Nephron (organoid): Measurements from ENCODE around the gene LRBA.
A peak's percentile ranks its signal among the peaks of the same experiment; 100 is the strongest.

Source experiments
- H3K27ac Mint-ChIP-seq, 3 experiments: 2 replicates each; pipeline ENCODE4 v1.8.0; 2020; ENCODE audit warnings: mixed read lengths in 3 of 3, mild to moderate bottlenecking in 2 of 3, moderate library complexity in 1 of 3
- H3K27me3 Mint-ChIP-seq: 2 replicates; pipeline ENCODE4 v1.8.0; 2021; ENCODE audit warnings: low read depth, mild to moderate bottlenecking, moderate library complexity, mixed read lengths
- H3K36me3 Mint-ChIP-seq: 2 replicates; pipeline ENCODE4 v1.8.0; 2020; ENCODE audit warnings: low read depth, mixed read lengths
- H3K4me1 Mint-ChIP-seq: 2 replicates; pipeline ENCODE4 v1.8.0; 2020; ENCODE audit warnings: mixed read lengths
- H3K4me3 Mint-ChIP-seq, 3 experiments: 2 replicates each; pipeline ENCODE4 v1.8.0; 2020; ENCODE audit warnings: mild to moderate bottlenecking in 3 of 3, mixed read lengths in 3 of 3, moderate library complexity in 2 of 3
- H3K9me3 Mint-ChIP-seq: 2 replicates; pipeline ENCODE4 v1.8.0; 2020; ENCODE audit warnings: mixed read lengths
- TF ChIP-seq, protein P1 (sequence below), 3 experiments: fragments of 200-600 bp; sonication (generic); IDR thresholded peaks; one replicate each; pipeline ENCODE4 v1.5.0; 2021; ENCODE audit warnings: antibody characterized with exemption in 3 of 3; ENCODE audit not compliant: unreplicated experiment in 3 of 3

Gene LRBA

DNA sequence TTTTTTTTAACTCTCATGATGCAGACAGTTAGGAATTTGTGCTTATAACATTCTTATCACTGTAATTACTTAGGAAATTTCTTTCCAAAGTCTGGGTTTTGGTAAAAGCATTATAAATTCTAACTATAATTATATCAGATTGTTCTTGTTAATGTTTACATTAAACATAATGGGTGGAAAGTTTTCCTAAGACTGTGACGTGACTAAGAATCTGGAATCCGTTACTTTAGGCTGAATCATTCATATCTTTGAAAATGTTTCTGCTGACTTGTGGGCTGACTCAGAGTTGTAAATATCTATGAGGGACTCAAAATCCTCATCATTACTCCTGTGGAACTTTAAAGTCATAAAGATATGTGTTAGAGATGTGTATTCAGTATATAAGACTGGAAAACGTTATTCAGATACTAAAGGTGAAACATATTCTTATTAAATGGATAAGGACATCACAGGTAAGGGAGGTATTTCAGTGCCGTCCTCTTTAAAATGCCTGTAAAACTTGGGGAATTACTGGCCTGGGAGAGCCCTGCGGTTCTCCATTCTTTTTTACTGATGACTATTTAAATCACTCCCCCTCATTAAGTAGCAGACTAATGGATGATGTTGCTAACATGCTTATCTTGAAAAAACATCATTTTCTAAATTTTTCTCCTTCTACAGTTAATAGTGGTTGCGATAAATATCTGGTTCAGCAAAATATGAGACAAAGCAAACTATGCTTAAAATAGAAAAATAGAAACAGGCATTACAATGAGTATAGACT lies 777.8 kb downstream of the LRBA start:
- H3K27ac Mint-ChIP-seq, result peak overlapping the region in 2 of 3 experiments; percentile 24 to 37

DNA sequence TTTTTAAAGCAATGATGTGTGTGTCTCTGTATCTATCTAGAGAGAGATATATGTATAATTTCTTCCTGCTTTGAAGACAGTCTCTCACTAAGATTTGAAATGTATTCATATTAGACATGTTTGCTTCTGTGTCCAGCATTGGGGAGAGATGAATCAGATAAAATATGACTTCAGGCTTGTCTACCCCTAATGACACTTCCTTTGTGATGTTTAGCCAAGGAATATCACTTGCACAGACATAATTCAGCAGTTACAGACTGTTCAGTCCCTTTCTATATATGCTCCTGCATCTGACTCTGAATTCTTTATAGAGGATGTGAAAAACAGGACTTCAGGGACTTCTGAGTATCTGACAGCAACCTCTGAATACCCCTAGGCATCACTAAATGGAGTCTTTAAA lies 778.5 kb downstream of the LRBA start:
- Mint-ChIP-seq H3K9me3 (no peaks in the 10 kb centered on the region), H3K27ac (peak overlapping the region; percentile 10 to 63 (median 47)), H3K4me3 (no peak overlapping the region), H3K27me3 (peaks cover 7% of the 10 kb centered on the region), H3K4me1 (peaks cover 26% of the 10 kb centered on the region), H3K36me3 (peaks cover 26% of the 10 kb centered on the region)
- TF ChIP-seq, protein P1, sequence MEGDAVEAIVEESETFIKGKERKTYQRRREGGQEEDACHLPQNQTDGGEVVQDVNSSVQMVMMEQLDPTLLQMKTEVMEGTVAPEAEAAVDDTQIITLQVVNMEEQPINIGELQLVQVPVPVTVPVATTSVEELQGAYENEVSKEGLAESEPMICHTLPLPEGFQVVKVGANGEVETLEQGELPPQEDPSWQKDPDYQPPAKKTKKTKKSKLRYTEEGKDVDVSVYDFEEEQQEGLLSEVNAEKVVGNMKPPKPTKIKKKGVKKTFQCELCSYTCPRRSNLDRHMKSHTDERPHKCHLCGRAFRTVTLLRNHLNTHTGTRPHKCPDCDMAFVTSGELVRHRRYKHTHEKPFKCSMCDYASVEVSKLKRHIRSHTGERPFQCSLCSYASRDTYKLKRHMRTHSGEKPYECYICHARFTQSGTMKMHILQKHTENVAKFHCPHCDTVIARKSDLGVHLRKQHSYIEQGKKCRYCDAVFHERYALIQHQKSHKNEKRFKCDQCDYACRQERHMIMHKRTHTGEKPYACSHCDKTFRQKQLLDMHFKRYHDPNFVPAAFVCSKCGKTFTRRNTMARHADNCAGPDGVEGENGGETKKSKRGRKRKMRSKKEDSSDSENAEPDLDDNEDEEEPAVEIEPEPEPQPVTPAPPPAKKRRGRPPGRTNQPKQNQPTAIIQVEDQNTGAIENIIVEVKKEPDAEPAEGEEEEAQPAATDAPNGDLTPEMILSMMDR (IDR thresholded peaks at IDR 0.05; ENCODE audit: unreplicated experiment in 3 of 3), result no peak

More for the DNA sequence above, 777.8 kb downstream of the LRBA start:
- H3K36me3 Mint-ChIP-seq, result peaks cover 23% of the 10 kb centered on the region
- no peaks in the 10 kb centered on the region for H3K9me3 Mint-ChIP-seq
- no peak overlapping the region for H3K4me3 Mint-ChIP-seq
- H3K27me3 Mint-ChIP-seq, result peaks cover 7% of the 10 kb centered on the region
- TF ChIP-seq, protein P1 (IDR thresholded peaks at IDR 0.05; ENCODE audit: unreplicated experiment in 3 of 3), result no peak
- peaks cover 24% of the 10 kb centered on the region for H3K4me1 Mint-ChIP-seq

DNA sequence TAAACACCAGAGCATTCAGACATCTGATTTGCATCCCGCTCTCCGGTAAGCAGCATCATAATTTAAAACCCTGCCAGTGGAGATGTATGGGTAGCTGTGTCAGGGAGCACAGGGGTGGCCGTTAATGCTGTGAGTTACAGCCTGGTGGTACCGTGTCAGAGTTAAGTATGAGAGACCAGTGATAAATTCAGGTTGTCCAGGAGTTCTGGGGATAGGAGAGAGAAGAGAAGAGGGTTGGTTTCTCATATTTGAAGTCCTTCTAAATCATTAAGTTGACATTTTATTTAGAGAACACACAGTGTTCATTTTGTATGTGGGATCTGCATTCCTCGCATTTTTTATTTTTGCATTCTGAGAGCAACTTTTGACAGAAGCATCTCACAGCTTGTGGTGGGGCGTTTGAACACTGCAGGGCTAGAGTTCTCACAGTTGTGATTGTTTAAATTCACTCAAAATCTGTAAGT lies 779.2 kb downstream of the LRBA start:
- peaks cover 29% of the 10 kb centered on the region for H3K4me1 Mint-ChIP-seq
- H3K4me3 Mint-ChIP-seq, result no peak overlapping the region
- peaks cover 4% of the 10 kb centered on the region for H3K27me3 Mint-ChIP-seq
- H3K27ac Mint-ChIP-seq, result peak overlapping the region; percentile 9 to 47 (median 10)
- TF ChIP-seq, protein P1 (IDR thresholded peaks at IDR 0.05; ENCODE audit: unreplicated experiment in 3 of 3), result no peak
- H3K9me3 Mint-ChIP-seq, result no peaks in the 10 kb centered on the region
- peaks cover 23% of the 10 kb centered on the region for H3K36me3 Mint-ChIP-seq

DNA sequence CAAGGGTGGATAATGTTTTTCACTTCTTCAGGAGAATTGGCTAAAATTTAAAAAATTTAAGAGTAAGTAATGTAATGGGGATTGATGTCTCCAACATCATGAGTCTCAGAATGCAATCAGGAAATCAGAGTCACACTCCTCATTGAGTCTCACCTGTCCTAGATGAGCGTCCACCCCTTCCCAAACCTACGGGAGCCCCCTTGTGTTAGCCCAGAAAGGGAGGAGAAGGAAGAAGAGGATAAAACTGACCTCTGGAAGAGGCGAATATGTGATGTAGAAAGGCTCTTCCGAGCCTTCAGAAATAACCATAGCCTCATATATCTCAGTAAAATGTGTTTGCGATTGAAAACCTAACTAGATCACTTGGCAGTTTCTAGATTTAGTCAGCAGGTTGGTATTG lies 779.8 kb downstream of the LRBA start:
- TF ChIP-seq, protein P1 (IDR thresholded peaks at IDR 0.05; ENCODE audit: unreplicated experiment in 3 of 3), result no peak
- Mint-ChIP-seq H3K36me3 (peaks cover 21% of the 10 kb centered on the region), H3K27ac (peak overlapping the region; percentile 9 to 47 (median 10)), H3K4me1 (peaks cover 33% of the 10 kb centered on the region), H3K9me3 (no peaks in the 10 kb centered on the region), H3K4me3 (no peak overlapping the region), H3K27me3 (peaks cover 7% of the 10 kb centered on the region)

DNA sequence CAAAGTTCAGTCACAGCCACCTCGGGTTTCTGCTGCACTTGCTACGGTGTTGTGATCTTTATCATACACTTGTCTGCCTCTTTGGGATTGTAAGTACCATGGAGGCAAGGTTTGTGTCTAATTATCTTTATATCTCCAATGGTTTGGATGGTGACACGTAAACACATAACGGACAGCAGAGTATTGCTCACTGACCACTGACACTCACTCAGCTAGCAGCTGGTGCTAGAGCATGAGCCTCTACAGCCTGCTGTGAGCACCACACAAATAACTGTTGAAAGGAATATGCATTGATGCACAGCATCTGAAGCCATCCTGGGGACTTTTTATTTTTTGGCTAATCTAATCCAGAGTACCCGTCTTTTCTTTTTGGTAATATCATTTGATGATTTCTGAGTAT lies 780.8 kb downstream of the LRBA start:
- Mint-ChIP-seq H3K9me3 (no peaks in the 10 kb centered on the region), H3K27ac (no peak overlapping the region), H3K4me1 (peaks cover 44% of the 10 kb centered on the region), H3K4me3 (no peak overlapping the region), H3K36me3 (peaks cover 18% of the 10 kb centered on the region), H3K27me3 (peaks cover 3% of the 10 kb centered on the region)
- TF ChIP-seq, protein P1 (IDR thresholded peaks at IDR 0.05; ENCODE audit: unreplicated experiment in 3 of 3), result no peak

DNA sequence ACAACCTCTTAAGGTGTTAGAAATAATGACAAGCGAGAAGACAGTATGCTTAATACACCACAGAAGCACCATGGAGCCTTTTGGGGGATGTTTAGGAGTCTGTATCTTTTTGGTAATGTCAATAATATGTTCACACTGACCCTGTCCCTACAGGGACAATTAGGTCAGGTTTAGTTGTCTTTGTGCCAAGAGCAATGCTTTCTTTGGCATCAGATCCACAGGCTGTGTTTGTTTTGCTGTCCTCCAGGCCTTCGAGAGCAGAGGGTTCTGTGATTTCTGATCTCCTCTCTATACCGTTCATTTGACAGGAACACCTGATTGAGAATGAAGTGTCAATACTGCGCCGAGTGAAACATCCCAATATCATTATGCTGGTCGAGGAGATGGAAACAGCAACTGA lies 783.1 kb downstream of the LRBA start:
- H3K27ac Mint-ChIP-seq, result no peak overlapping the region
- peaks cover 21% of the 10 kb centered on the region for H3K36me3 Mint-ChIP-seq
- no peaks in the 10 kb centered on the region for H3K9me3 Mint-ChIP-seq
- H3K4me3 Mint-ChIP-seq, result no peak overlapping the region
- TF ChIP-seq, protein P1 (IDR thresholded peaks at IDR 0.05; ENCODE audit: unreplicated experiment in 3 of 3), result no peak
- H3K27me3 Mint-ChIP-seq, result peaks cover 3% of the 10 kb centered on the region
- peaks cover 40% of the 10 kb centered on the region for H3K4me1 Mint-ChIP-seq
